ENCODE measurements around the gene SEMA5A.

Gene SEMA5A

DNA sequence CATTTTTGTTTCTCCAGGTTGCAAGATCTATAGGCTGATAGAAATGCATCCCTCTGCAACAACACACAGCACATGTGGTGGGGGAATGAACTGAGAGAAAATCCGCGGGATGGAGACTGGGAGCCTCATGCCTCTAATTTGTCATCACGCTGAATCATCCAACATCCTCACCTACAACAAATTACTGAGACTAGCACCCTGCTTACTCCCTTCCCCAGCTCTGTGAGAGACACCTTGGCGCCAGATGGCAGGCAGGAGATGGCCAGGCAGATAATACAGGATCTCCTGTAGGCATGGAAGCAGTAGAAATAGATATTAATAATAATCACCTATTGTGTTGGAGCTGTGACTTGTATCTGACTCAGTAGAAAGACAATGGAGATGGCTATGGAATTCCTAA is 276.9 kb downstream of the SEMA5A start:
- no peak overlapping the region for H3K27ac ChIP-seq
- H3K27me3 ChIP-seq (ENCODE audit: control insufficient read depth, insufficient read depth, low read length): no peaks in the 10 kb centered on the region

DNA sequence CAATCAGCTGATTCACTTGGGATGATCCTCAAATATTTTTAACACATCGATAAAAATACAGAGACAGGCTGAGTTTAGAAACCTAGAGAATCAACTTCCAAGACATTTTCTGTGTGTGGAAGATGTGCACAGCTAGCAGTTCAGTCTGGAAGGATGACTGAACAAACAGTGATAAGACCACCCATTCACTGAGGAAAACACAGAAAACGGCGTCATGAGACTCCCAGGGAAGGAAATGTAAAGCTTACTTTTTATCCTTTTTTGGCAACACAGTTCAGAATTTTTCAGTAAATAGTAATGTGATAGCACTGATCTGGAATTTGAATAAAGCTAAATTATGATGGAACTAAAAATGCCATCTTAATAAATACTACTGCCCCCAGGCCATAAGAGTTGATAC is 277.6 kb downstream of the SEMA5A start:
- no peaks in the 10 kb centered on the region for H3K36me3 ChIP-seq (ENCODE audit: control insufficient read depth, insufficient read depth, low read length)
- H3K4me2 ChIP-seq (ENCODE audit: low read length): no peak overlapping the region
- H3K27ac ChIP-seq: no peak overlapping the region
- H2AFZ ChIP-seq: no peak overlapping the region
- no peak overlapping the region for H3K4me3 ChIP-seq (ENCODE audit: low read depth, low read length)
- H3K4me1 ChIP-seq: no peaks in the 10 kb centered on the region
- no peak overlapping the region for H3K9ac ChIP-seq
- H3K79me2 ChIP-seq: no peaks in the 10 kb centered on the region
- no peaks in the 10 kb centered on the region for H3K27me3 ChIP-seq (ENCODE audit: control insufficient read depth, insufficient read depth, low read length)
- H3K9me3 ChIP-seq (ENCODE audit: control insufficient read depth, low read length): no peaks in the 10 kb centered on the region
- no peak for TF ChIP-seq CTCF (IDR thresholded peaks at IDR 0.05)

More for the DNA sequence above, 276.9 kb downstream of the SEMA5A start:
- TF ChIP-seq CTCF (IDR thresholded peaks at IDR 0.05): no peak
- Histone ChIP-seq H2AFZ (no peak overlapping the region), H3K4me2 (ENCODE audit: low read length) (no peak overlapping the region), H3K9ac (no peak overlapping the region), H3K9me3 (ENCODE audit: control insufficient read depth, low read length) (no peaks in the 10 kb centered on the region), H3K4me3 (ENCODE audit: low read depth, low read length) (no peak overlapping the region), H3K36me3 (ENCODE audit: control insufficient read depth, insufficient read depth, low read length) (no peaks in the 10 kb centered on the region), H3K4me1 (no peaks in the 10 kb centered on the region), H3K79me2 (no peaks in the 10 kb centered on the region)

DNA sequence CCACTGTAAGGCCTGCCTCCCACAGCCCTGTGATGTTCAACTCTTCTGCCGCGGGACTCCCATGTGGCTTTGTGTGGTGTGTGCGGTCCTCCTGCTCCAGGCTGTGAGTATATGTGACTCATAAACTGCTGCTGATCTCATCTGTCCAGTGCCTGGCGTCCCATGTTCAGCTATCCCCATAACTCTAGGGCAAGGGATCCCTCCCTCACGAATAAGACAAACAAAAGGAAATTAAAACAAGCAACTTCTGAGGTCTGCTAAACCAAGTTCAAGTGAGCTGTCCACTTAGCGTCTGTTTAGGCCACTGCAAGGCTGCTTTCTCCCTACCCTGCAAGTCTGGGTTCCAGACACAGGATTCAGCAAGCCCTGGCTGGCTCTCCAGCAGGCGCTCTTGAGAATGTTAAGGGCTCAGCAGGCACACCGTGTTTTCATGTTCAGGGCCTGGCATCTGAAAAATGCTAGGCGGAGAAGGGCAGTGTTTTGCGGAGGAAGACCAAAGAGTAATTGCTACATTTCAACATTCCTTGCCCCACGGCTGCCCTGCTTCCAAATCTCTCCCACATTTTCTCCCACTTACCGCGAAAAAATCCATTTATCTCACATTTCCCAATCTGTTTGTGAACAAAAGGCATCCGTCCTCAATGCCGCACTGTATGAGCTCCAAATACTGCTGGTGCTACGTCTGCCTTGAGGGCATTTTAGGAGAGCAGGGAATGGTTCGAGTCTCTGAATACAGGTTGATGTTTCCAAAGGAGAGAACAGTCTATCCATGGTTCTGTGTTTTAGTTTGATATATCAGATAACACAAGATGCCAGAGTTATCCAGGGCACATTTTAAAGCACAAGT is 280.2 kb downstream of the SEMA5A start:
- Histone ChIP-seq H3K4me1 (no peaks in the 10 kb centered on the region), H3K36me3 (ENCODE audit: control insufficient read depth, insufficient read depth, low read length) (no peaks in the 10 kb centered on the region), H3K9ac (no peak overlapping the region), H3K27ac (no peak overlapping the region), H3K9me3 (ENCODE audit: control insufficient read depth, low read length) (no peaks in the 10 kb centered on the region), H2AFZ (no peak overlapping the region), H3K27me3 (ENCODE audit: control insufficient read depth, insufficient read depth, low read length) (no peaks in the 10 kb centered on the region), H3K4me2 (ENCODE audit: low read length) (no peak overlapping the region), H3K4me3 (ENCODE audit: low read depth, low read length) (no peak overlapping the region), H3K79me2 (no peaks in the 10 kb centered on the region)
- no peak for TF ChIP-seq CTCF (IDR thresholded peaks at IDR 0.05)

DNA sequence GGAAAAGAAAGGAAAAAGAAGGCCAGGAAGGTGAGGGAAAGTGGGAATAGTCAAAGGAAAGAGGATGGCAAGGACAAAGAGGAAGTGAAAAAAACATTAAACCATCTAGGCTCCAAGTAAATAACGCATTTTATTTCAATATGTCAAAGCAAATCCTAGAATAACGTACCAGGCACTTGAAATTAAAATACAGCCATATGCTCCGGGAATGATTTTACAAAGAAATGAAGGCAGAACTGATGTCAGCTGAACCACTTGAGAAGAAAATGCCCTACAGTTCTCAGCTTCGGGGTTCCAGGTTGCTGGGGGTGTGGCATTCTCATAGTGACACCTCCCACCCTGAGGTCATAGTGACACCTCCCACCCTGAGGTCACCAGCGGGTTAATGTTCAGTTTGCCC is 281.6 kb downstream of the SEMA5A start:
- no peaks in the 10 kb centered on the region for H3K9me3 ChIP-seq (ENCODE audit: control insufficient read depth, low read length)
- H3K4me1 ChIP-seq: no peaks in the 10 kb centered on the region
- no peak overlapping the region for H3K27ac ChIP-seq
- H3K27me3 ChIP-seq (ENCODE audit: control insufficient read depth, insufficient read depth, low read length): no peaks in the 10 kb centered on the region
- H3K4me2 ChIP-seq (ENCODE audit: low read length): no peak overlapping the region
- no peaks in the 10 kb centered on the region for H3K79me2 ChIP-seq
- H3K36me3 ChIP-seq (ENCODE audit: control insufficient read depth, insufficient read depth, low read length): no peaks in the 10 kb centered on the region
- H3K4me3 ChIP-seq (ENCODE audit: low read depth, low read length): no peak overlapping the region
- H3K9ac ChIP-seq: no peak overlapping the region
- TF ChIP-seq CTCF (IDR thresholded peaks at IDR 0.05): no peak
- no peak overlapping the region for H2AFZ ChIP-seq

- H2AFZ ChIP-seq: no peak overlapping the region
- H3K4me1 ChIP-seq: no peaks in the 10 kb centered on the region
- TF ChIP-seq CTCF (IDR thresholded peaks at IDR 0.05): no peak
- no peak overlapping the region for H3K27ac ChIP-seq
- no peaks in the 10 kb centered on the region for H3K36me3 ChIP-seq (ENCODE audit: control insufficient read depth, insufficient read depth, low read length)
- no peak overlapping the region for H3K4me2 ChIP-seq (ENCODE audit: low read length)
- H3K9me3 ChIP-seq (ENCODE audit: control insufficient read depth, low read length): no peaks in the 10 kb centered on the region
- H3K79me2 ChIP-seq: no peaks in the 10 kb centered on the region
- H3K4me3 ChIP-seq (ENCODE audit: low read depth, low read length): no peak overlapping the region
- no peaks in the 10 kb centered on the region for H3K27me3 ChIP-seq (ENCODE audit: control insufficient read depth, insufficient read depth, low read length)
- no peak overlapping the region for H3K9ac ChIP-seq
Measured at GRCh38 chr5:9263656-9264055, 282.2 kb downstream of the SEMA5A start.
